ENCODE data around the gene ANKRD33B. TPM values are rescaled to one million over a fixed set of nuclear protein-coding genes. Genes with fewer than 3 reads are reported as not detected.

ANKRD33B gene
- total and polyA plus RNA-seq, 2 donors, result 4.5 to 6.8 TPM

GRCh38 chr5:10594591-10595210 lies 30.8 kb downstream of the ANKRD33B start:
- H3K27me3 ChIP-seq (ENCODE audit: control insufficient read depth in 2 of 2, insufficient read depth in 1 of 2, low read length in 1 of 2), result no peaks in the 10 kb centered on the region
- no peak overlapping the region for H3K4me3 ChIP-seq (ENCODE audit: low read length in 2 of 2)
- no peaks in the 10 kb centered on the region for H3K36me3 ChIP-seq (ENCODE audit: control insufficient read depth in 2 of 2, insufficient read depth in 2 of 2, low read length in 1 of 2)
- no peaks in the 10 kb centered on the region for H3K9me3 ChIP-seq (ENCODE audit: control insufficient read depth in 2 of 2, insufficient read depth in 1 of 2, low read length in 1 of 2)
- peaks cover 0 to 17% of the 10 kb centered on the region in 2 donors for H3K4me1 ChIP-seq (ENCODE audit: control insufficient read depth in 2 of 2, insufficient read depth in 2 of 2, low read length in 2 of 2)
- no peak for DNase-seq (ENCODE audit: low read depth in 6 of 9, low spot score in 9 of 9)
- 91% methylated on average over 11 of the region's 11 CpGs for WGBS
- H3K27ac ChIP-seq (ENCODE audit: low read depth in 1 of 2, low read length in 1 of 2), result peak overlapping the region in 1 of 2 donors; percentile 64

GRCh38 chr5:10595293-10595671 lies 31.4 kb downstream of the ANKRD33B start:
- H3K36me3 ChIP-seq (ENCODE audit: control insufficient read depth in 2 of 2, insufficient read depth in 2 of 2, low read length in 1 of 2), result no peaks in the 10 kb centered on the region
- 95% methylated on average over 6 of the region's 6 CpGs for WGBS
- peak overlapping the region; percentile 19 to 64 for H3K27ac ChIP-seq (ENCODE audit: low read depth in 1 of 2, low read length in 1 of 2)
- H3K9me3 ChIP-seq (ENCODE audit: control insufficient read depth in 2 of 2, insufficient read depth in 1 of 2, low read length in 1 of 2), result no peaks in the 10 kb centered on the region
- no peak for DNase-seq (ENCODE audit: low read depth in 6 of 9, low spot score in 9 of 9)
- H3K4me1 ChIP-seq (ENCODE audit: control insufficient read depth in 2 of 2, insufficient read depth in 2 of 2, low read length in 2 of 2), result peaks cover 0 to 17% of the 10 kb centered on the region in 2 donors
- H3K27me3 ChIP-seq (ENCODE audit: control insufficient read depth in 2 of 2, insufficient read depth in 1 of 2, low read length in 1 of 2), result no peaks in the 10 kb centered on the region
- H3K4me3 ChIP-seq (ENCODE audit: low read length in 2 of 2), result no peak overlapping the region

GRCh38 chr5:10595672-10596309 lies 31.9 kb downstream of the ANKRD33B start:
- Histone ChIP-seq H3K4me1 (ENCODE audit: control insufficient read depth in 2 of 2, insufficient read depth in 2 of 2, low read length in 2 of 2) (peaks cover 0 to 18% of the 10 kb centered on the region in 2 donors), H3K27me3 (ENCODE audit: control insufficient read depth in 2 of 2, insufficient read depth in 1 of 2, low read length in 1 of 2) (no peaks in the 10 kb centered on the region), H3K36me3 (ENCODE audit: control insufficient read depth in 2 of 2, insufficient read depth in 2 of 2, low read length in 1 of 2) (no peaks in the 10 kb centered on the region), H3K27ac (ENCODE audit: low read depth in 1 of 2, low read length in 1 of 2) (peak overlapping the region; percentile 19 to 68), H3K9me3 (ENCODE audit: control insufficient read depth in 2 of 2, insufficient read depth in 1 of 2, low read length in 1 of 2) (no peaks in the 10 kb centered on the region), H3K4me3 (ENCODE audit: low read length in 2 of 2) (no peak overlapping the region)
- DNase-seq (ENCODE audit: low read depth in 6 of 9, low spot score in 9 of 9), result peak in 1 of 9 donors; percentile 43
- WGBS, result 38% methylated on average over 8 of the region's 8 CpGs

- no peaks in the 10 kb centered on the region for H3K27me3 ChIP-seq (ENCODE audit: control insufficient read depth in 2 of 2, insufficient read depth in 1 of 2, low read length in 1 of 2)
- no peak for DNase-seq (ENCODE audit: low read depth in 6 of 9, low spot score in 9 of 9)
- no peaks in the 10 kb centered on the region for H3K36me3 ChIP-seq (ENCODE audit: control insufficient read depth in 2 of 2, insufficient read depth in 2 of 2, low read length in 1 of 2)
- no peak overlapping the region for H3K4me3 ChIP-seq (ENCODE audit: low read length in 2 of 2)
- peak overlapping the region in 1 of 2 donors; percentile 68 for H3K27ac ChIP-seq (ENCODE audit: low read depth in 1 of 2, low read length in 1 of 2)
- 96% methylated on average over 3 of the region's 3 CpGs for WGBS
- peaks cover 0 to 23% of the 10 kb centered on the region in 2 donors for H3K4me1 ChIP-seq (ENCODE audit: control insufficient read depth in 2 of 2, insufficient read depth in 2 of 2, low read length in 2 of 2)
- no peaks in the 10 kb centered on the region for H3K9me3 ChIP-seq (ENCODE audit: control insufficient read depth in 2 of 2, insufficient read depth in 1 of 2, low read length in 1 of 2)
Observed at GRCh38 chr5:10596310-10596703, 32.4 kb downstream of the ANKRD33B start.

- Histone ChIP-seq H3K4me3 (ENCODE audit: low read length in 2 of 2) (no peak overlapping the region), H3K9me3 (ENCODE audit: control insufficient read depth in 2 of 2, insufficient read depth in 1 of 2, low read length in 1 of 2) (no peaks in the 10 kb centered on the region), H3K27ac (ENCODE audit: low read depth in 1 of 2, low read length in 1 of 2) (peak overlapping the region in 1 of 2 donors; percentile 32), H3K36me3 (ENCODE audit: control insufficient read depth in 2 of 2, insufficient read depth in 2 of 2, low read length in 1 of 2) (no peaks in the 10 kb centered on the region), H3K27me3 (ENCODE audit: control insufficient read depth in 2 of 2, insufficient read depth in 1 of 2, low read length in 1 of 2) (no peaks in the 10 kb centered on the region), H3K4me1 (ENCODE audit: control insufficient read depth in 2 of 2, insufficient read depth in 2 of 2, low read length in 2 of 2) (peaks cover 0 to 25% of the 10 kb centered on the region in 2 donors)
- DNase-seq (ENCODE audit: low read depth in 6 of 9, low spot score in 9 of 9), result no peak
- 99% methylated on average over 1 of the region's 1 CpG for WGBS
Observed at GRCh38 chr5:10596886-10597451, 33.1 kb downstream of the ANKRD33B start.

GRCh38 chr5:10599113-10599512 lies 35.2 kb downstream of the ANKRD33B start:
- no peaks in the 10 kb centered on the region for H3K36me3 ChIP-seq (ENCODE audit: control insufficient read depth in 2 of 2, insufficient read depth in 2 of 2, low read length in 1 of 2)
- no peaks in the 10 kb centered on the region for H3K27me3 ChIP-seq (ENCODE audit: control insufficient read depth in 2 of 2, insufficient read depth in 1 of 2, low read length in 1 of 2)
- 97% methylated on average over 1 of the region's 1 CpG for WGBS
- peaks cover 0 to 25% of the 10 kb centered on the region in 2 donors for H3K4me1 ChIP-seq (ENCODE audit: control insufficient read depth in 2 of 2, insufficient read depth in 2 of 2, low read length in 2 of 2)
- no peak overlapping the region for H3K27ac ChIP-seq (ENCODE audit: low read depth in 1 of 2, low read length in 1 of 2)
- no peaks in the 10 kb centered on the region for H3K9me3 ChIP-seq (ENCODE audit: control insufficient read depth in 2 of 2, insufficient read depth in 1 of 2, low read length in 1 of 2)
- no peak overlapping the region for H3K4me3 ChIP-seq (ENCODE audit: low read length in 2 of 2)
- DNase-seq (ENCODE audit: low read depth in 6 of 9, low spot score in 9 of 9), result no peak

GRCh38 chr5:10599862-10600284 lies 36.0 kb downstream of the ANKRD33B start:
- Histone ChIP-seq H3K4me1 (ENCODE audit: control insufficient read depth in 2 of 2, insufficient read depth in 2 of 2, low read length in 2 of 2) (peaks cover 0 to 19% of the 10 kb centered on the region in 2 donors), H3K9me3 (ENCODE audit: control insufficient read depth in 2 of 2, insufficient read depth in 1 of 2, low read length in 1 of 2) (no peaks in the 10 kb centered on the region), H3K4me3 (ENCODE audit: low read length in 2 of 2) (no peak overlapping the region), H3K27me3 (ENCODE audit: control insufficient read depth in 2 of 2, insufficient read depth in 1 of 2, low read length in 1 of 2) (no peaks in the 10 kb centered on the region), H3K36me3 (ENCODE audit: control insufficient read depth in 2 of 2, insufficient read depth in 2 of 2, low read length in 1 of 2) (no peaks in the 10 kb centered on the region), H3K27ac (ENCODE audit: low read depth in 1 of 2, low read length in 1 of 2) (no peak overlapping the region)
- DNase-seq (ENCODE audit: low read depth in 6 of 9, low spot score in 9 of 9), result no peak

- H3K4me3 ChIP-seq (ENCODE audit: low read length in 2 of 2), result no peak overlapping the region
- WGBS, result 77% methylated on average over 5 of the region's 5 CpGs
- peaks cover 0 to 11% of the 10 kb centered on the region in 2 donors for H3K4me1 ChIP-seq (ENCODE audit: control insufficient read depth in 2 of 2, insufficient read depth in 2 of 2, low read length in 2 of 2)
- DNase-seq (ENCODE audit: low read depth in 6 of 9, low spot score in 9 of 9), result no peak
- no peaks in the 10 kb centered on the region for H3K27me3 ChIP-seq (ENCODE audit: control insufficient read depth in 2 of 2, insufficient read depth in 1 of 2, low read length in 1 of 2)
- no peaks in the 10 kb centered on the region for H3K36me3 ChIP-seq (ENCODE audit: control insufficient read depth in 2 of 2, insufficient read depth in 2 of 2, low read length in 1 of 2)
- H3K27ac ChIP-seq (ENCODE audit: low read depth in 1 of 2, low read length in 1 of 2), result peak overlapping the region in 1 of 2 donors; percentile 36
- no peaks in the 10 kb centered on the region for H3K9me3 ChIP-seq (ENCODE audit: control insufficient read depth in 2 of 2, insufficient read depth in 1 of 2, low read length in 1 of 2)
Observed at GRCh38 chr5:10600626-10601245, 36.9 kb downstream of the ANKRD33B start.
